Neural progenitor cell (in vitro differentiated cells): Measurements from ENCODE around the gene ATP6AP2. TPM values are rescaled to one million over a fixed set of nuclear protein-coding genes. Genes with fewer than 3 reads are reported as not detected.
A peak's percentile ranks its signal among the peaks of the same experiment; 100 is the strongest.

Experiments used
- DNase-seq: peaks from one replicate; pipeline ENCODE4 v3.0.0-alpha.2; 2016; ENCODE audit warnings: low spot score
- H2AFZ ChIP-seq: fragments of 200-600 bp; sonication (generic); replicated peaks from 2 replicates; pipeline ENCODE4 v1.6.1; 2016; ENCODE audit warnings: antibody characterized with exemption
- H3F3A ChIP-seq: fragments of 200-600 bp; sonication (generic); 2 replicates; pipeline ENCODE4 v1.6.1; 2016; ENCODE audit warnings: antibody characterized with exemption, low read depth
- H3K27ac ChIP-seq: fragments of 200-600 bp; sonication (generic); 2 replicates; pipeline ENCODE4 v1.5.1; 2016; ENCODE audit warnings: mild to moderate bottlenecking
- H3K27me3 ChIP-seq: fragments of 200-600 bp; sonication (generic); 2 replicates; pipeline ENCODE4 v1.6.1; 2016; ENCODE audit warnings: mild to moderate bottlenecking, moderate library complexity
- H3K36me3 ChIP-seq: fragments of 200-600 bp; sonication (generic); 2 replicates; pipeline ENCODE4 v1.5.1; 2016
- H3K4me1 ChIP-seq: fragments of 200-600 bp; sonication (generic); 2 replicates; pipeline ENCODE4 v1.6.1; 2016; ENCODE audit warnings: mixed run types
- H3K4me2 ChIP-seq: fragments of 200-600 bp; sonication (generic); 2 replicates; pipeline ENCODE4 v1.6.1; 2016
- H3K4me3 ChIP-seq: fragments of 200-600 bp; sonication (generic); 2 replicates; pipeline ENCODE4 v1.5.1; 2016
- H3K79me2 ChIP-seq: fragments of 200-600 bp; sonication (generic); 2 replicates; pipeline ENCODE4 v1.6.1; 2016; ENCODE audit warnings: low read depth
- H3K9ac ChIP-seq: fragments of 200-600 bp; sonication (generic); 2 replicates; pipeline ENCODE4 v1.6.1; 2016
- H3K9me3 ChIP-seq: fragments of 200-600 bp; sonication (generic); 2 replicates; pipeline ENCODE4 v1.5.1; 2016; ENCODE audit warnings: low read depth
- H4K20me1 ChIP-seq: fragments of 200-600 bp; sonication (generic); 2 replicates; pipeline ENCODE4 v1.6.1; 2016; ENCODE audit warnings: low read depth
- H3K27ac Mint-ChIP-seq: 3 replicates; pipeline ENCODE4 v1.8.0; 2021; ENCODE audit warnings: mixed read lengths
- H3K27me3 Mint-ChIP-seq: 2 replicates; pipeline ENCODE4 v1.8.0; 2022; ENCODE audit warnings: low read depth, mild to moderate bottlenecking, inconsistent platforms, moderate library complexity, mixed read lengths; ENCODE audit not compliant: insufficient read depth
- H3K36me3 Mint-ChIP-seq: 3 replicates; pipeline ENCODE4 v1.8.0; 2021; ENCODE audit warnings: mixed read lengths
- H3K4me1 Mint-ChIP-seq: 3 replicates; pipeline ENCODE4 v1.8.0; 2021; ENCODE audit warnings: mixed read lengths
- H3K4me3 Mint-ChIP-seq: 3 replicates; pipeline ENCODE4 v1.8.0; 2021; ENCODE audit warnings: mild to moderate bottlenecking, moderate library complexity, mixed read lengths
- H3K9me3 Mint-ChIP-seq: 3 replicates; pipeline ENCODE4 v1.8.0; 2020; ENCODE audit warnings: mixed read lengths
- CTCF ChIP-seq: fragments of 200-600 bp; sonication (generic); IDR thresholded peaks from 2 replicates; pipeline ENCODE4 v1.5.1; 2017; ENCODE audit warnings: antibody characterized with exemption, mild to moderate bottlenecking
- EZH2 ChIP-seq: fragments of 200-600 bp; sonication (generic); IDR thresholded peaks from 2 replicates; pipeline ENCODE4 v1.6.1; 2017; ENCODE audit warnings: antibody characterized with exemption, mild to moderate bottlenecking, moderate library complexity
- EZH2phosphoT487 ChIP-seq: fragments of 200-600 bp; sonication (generic); IDR thresholded peaks from 2 replicates; pipeline ENCODE4 v1.6.1; 2017; ENCODE audit warnings: antibody characterized with exemption
- total RNA-seq: library from RNA; depleted of rRNA; stranded (reverse); fragments of >200 nt; gene quantifications from 2 replicates; pipeline ENCODE4 v1.2.3, GENCODE V29; 2015; ENCODE audit warnings: low replicate concordance

Gene ATP6AP2
- total RNA-seq, 1 donor from 2014 or later, result 88.1 TPM

GRCh38 chrX:40578039-40578695, 2.6 kb upstream of the ATP6AP2 start:
- H3K27me3 Mint-ChIP-seq, result peaks cover 2% of the 10 kb centered on the region
- Histone ChIP-seq H3K36me3 (no peaks in the 10 kb centered on the region), H3K27ac (no peak overlapping the region), H3K4me3 (no peak overlapping the region), H3K9me3 (no peaks in the 10 kb centered on the region), H4K20me1 (peaks cover 12% of the 10 kb centered on the region), H3K4me1 (peaks cover 5% of the 10 kb centered on the region), H3K4me2 (no peak overlapping the region), H3F3A (no peaks in the 10 kb centered on the region), H3K27me3 (no peaks in the 10 kb centered on the region), H2AFZ (no peak overlapping the region), H3K79me2 (peaks cover 23% of the 10 kb centered on the region), H3K9ac (no peak overlapping the region)
- no peak overlapping the region for H3K4me3 Mint-ChIP-seq
- H3K4me1 Mint-ChIP-seq, result peaks cover 5% of the 10 kb centered on the region
- TF ChIP-seq EZH2phosphoT487 (no peak), EZH2 (no peak), CTCF (no peak)
- peaks cover 8% of the 10 kb centered on the region for H3K9me3 Mint-ChIP-seq
- no peak for DNase-seq
- H3K27ac Mint-ChIP-seq, result no peak overlapping the region
- no peaks in the 10 kb centered on the region for H3K36me3 Mint-ChIP-seq

DNA sequence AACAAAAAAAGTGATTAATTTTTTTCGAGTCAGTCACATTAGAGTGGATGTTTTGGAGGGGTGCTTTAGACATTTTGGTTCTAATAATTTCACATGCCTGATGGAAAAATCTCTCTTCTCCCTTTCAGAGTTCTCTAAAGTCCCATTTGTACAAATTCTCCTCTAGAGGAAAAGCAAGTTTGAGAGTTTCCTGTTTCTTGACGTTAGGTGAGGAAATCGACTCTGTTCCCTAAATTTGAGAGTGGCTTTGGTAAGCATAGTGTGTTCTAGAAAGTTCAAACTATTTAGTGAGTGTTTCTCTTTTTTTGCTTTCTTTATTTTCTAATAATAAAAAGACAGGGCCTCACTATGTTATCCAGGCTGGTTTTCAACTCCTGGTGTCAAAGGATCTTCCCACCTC, 1.6 kb upstream of the ATP6AP2 start:
- H3K27me3 ChIP-seq, result no peaks in the 10 kb centered on the region
- Mint-ChIP-seq H3K4me1 (peaks cover 5% of the 10 kb centered on the region), H3K27ac (no peak overlapping the region), H3K27me3 (peaks cover 2% of the 10 kb centered on the region), H3K36me3 (no peaks in the 10 kb centered on the region), H3K4me3 (no peak overlapping the region), H3K9me3 (peaks cover 8% of the 10 kb centered on the region)
- H3K9me3 ChIP-seq, result no peaks in the 10 kb centered on the region
- DNase-seq, result no peak
- no peak overlapping the region for H3K9ac ChIP-seq
- no peak overlapping the region for H3K4me2 ChIP-seq
- H3K79me2 ChIP-seq, result peaks cover 32% of the 10 kb centered on the region
- H3K4me3 ChIP-seq, result no peak overlapping the region
- H2AFZ ChIP-seq, result no peak overlapping the region
- H3K27ac ChIP-seq, result no peak overlapping the region
- peaks cover 5% of the 10 kb centered on the region for H3K4me1 ChIP-seq
- H3K36me3 ChIP-seq, result no peaks in the 10 kb centered on the region
- no peak for TF ChIP-seq EZH2
- no peak for TF ChIP-seq CTCF
- TF ChIP-seq EZH2phosphoT487, result no peak
- H3F3A ChIP-seq, result no peaks in the 10 kb centered on the region
- H4K20me1 ChIP-seq, result peaks cover 12% of the 10 kb centered on the region

DNA sequence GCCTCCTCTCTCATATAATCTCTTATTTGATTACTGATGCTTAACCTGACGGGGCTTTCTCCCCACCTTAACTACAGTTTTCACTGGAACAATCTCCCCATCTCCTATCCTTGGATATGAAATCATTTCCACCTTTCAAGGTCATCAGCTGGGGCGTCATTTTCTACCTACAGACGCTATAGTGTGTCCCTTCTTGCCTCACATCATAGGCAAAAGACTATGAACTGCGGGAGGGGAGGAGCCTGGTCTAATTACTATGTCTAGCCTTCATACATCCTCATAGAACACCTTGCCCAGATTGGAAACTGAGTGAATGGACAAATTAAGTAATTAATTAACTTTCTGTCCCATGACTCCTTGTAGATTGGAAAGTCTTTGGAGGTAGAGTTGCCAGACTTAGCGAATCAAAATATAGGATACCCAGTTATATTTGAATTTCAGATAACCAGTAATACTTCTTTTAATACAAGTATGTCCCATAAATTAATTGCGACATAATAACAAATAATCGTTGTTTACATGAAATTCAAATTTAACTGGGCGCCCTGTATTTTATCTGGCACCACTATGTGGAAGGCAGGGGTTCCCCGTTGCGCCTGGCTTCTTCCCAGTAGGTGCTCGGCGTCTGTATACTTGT, 752 bp upstream of the ATP6AP2 start:
- Mint-ChIP-seq H3K36me3 (no peaks in the 10 kb centered on the region), H3K9me3 (peaks cover 8% of the 10 kb centered on the region), H3K27me3 (peaks cover 2% of the 10 kb centered on the region), H3K4me1 (peaks cover 5% of the 10 kb centered on the region), H3K27ac (peak overlapping the region; percentile 82), H3K4me3 (peak overlapping the region; percentile 94)
- H3K79me2 ChIP-seq, result peaks cover 39% of the 10 kb centered on the region
- TF ChIP-seq EZH2 (no peak), EZH2phosphoT487 (no peak), CTCF (no peak)
- H3K9me3 ChIP-seq, result no peaks in the 10 kb centered on the region
- peak overlapping the region; percentile 76 for H3K4me2 ChIP-seq
- H3K27me3 ChIP-seq, result no peaks in the 10 kb centered on the region
- H3F3A ChIP-seq, result no peaks in the 10 kb centered on the region
- peaks cover 5% of the 10 kb centered on the region for H3K4me1 ChIP-seq
- no peaks in the 10 kb centered on the region for H3K36me3 ChIP-seq
- H3K9ac ChIP-seq, result no peak overlapping the region
- peak overlapping the region; percentile 85 for H2AFZ ChIP-seq
- H4K20me1 ChIP-seq, result peaks cover 12% of the 10 kb centered on the region
- no peak overlapping the region for H3K27ac ChIP-seq
- no peak for DNase-seq
- peak overlapping the region; percentile 76 for H3K4me3 ChIP-seq
